Astrocyte (in vitro differentiated cells and primary cell): ENCODE results near the gene PPP2R3B. TPM values are rescaled to one million over a fixed set of nuclear protein-coding genes. Genes with fewer than 3 reads are reported as not detected.

ENCODE experiments used
- DNase-seq: peaks from one replicate; pipeline ENCODE4 v3.0.0-alpha.2; 2010; ENCODE audit warnings: low read depth
- FAIRE-seq: peaks from 2 replicates; lab custom pipeline; 2011; peaks lifted over from hg19 to GRCh38; lab: Jason Lieb, UNC
- H2AFZ ChIP-seq: 2 replicates; pipeline ENCODE4 v1.6.0; 2012; ENCODE audit warnings: low read depth, low read length, inconsistent platforms
- H3K27ac ChIP-seq: 2 replicates; pipeline ENCODE4 v1.5.1; 2011; ENCODE audit warnings: low read depth, low read length, inconsistent platforms
- H3K27me3 ChIP-seq: 2 replicates; pipeline ENCODE4 v1.6.0; 2011; ENCODE audit warnings: low read length, inconsistent platforms; ENCODE audit not compliant: insufficient read depth
- H3K36me3 ChIP-seq: 2 replicates; pipeline ENCODE4 v1.5.1; 2011; ENCODE audit warnings: low read length, inconsistent platforms; ENCODE audit not compliant: insufficient read depth
- H3K4me1 ChIP-seq: 2 replicates; pipeline ENCODE4 v1.5.1; 2011; ENCODE audit warnings: low read length, inconsistent platforms; ENCODE audit not compliant: insufficient read depth
- H3K4me2 ChIP-seq: 2 replicates; pipeline ENCODE4 v1.6.0; 2012; ENCODE audit warnings: low read length, inconsistent platforms
- H3K4me3 ChIP-seq: 2 replicates; pipeline ENCODE4 v1.5.1; 2011; ENCODE audit warnings: low read depth, mild to moderate bottlenecking, low read length, inconsistent platforms; ENCODE audit not compliant: insufficient read depth
- H3K79me2 ChIP-seq: 2 replicates; pipeline ENCODE4 v1.6.0; 2012; ENCODE audit warnings: mild to moderate bottlenecking, low read length, inconsistent platforms; ENCODE audit not compliant: insufficient read depth
- H3K9ac ChIP-seq: 2 replicates; pipeline ENCODE4 v1.6.0; 2012; ENCODE audit warnings: mild to moderate bottlenecking, low read length, inconsistent platforms
- H3K9me3 ChIP-seq: 2 replicates; pipeline ENCODE4 v1.5.1; 2012; ENCODE audit warnings: low read depth, mild to moderate bottlenecking, low read length, inconsistent platforms; ENCODE audit not compliant: insufficient read depth
- H4K20me1 ChIP-seq: 2 replicates; pipeline ENCODE4 v1.6.0; 2012; ENCODE audit warnings: low read length, inconsistent platforms; ENCODE audit not compliant: insufficient read depth
- H3K27ac Mint-ChIP-seq: one replicate; pipeline ENCODE4 v1.8.0; 2021; ENCODE audit warnings: mild to moderate bottlenecking, mixed read lengths; ENCODE audit not compliant: unreplicated experiment
- H3K27me3 Mint-ChIP-seq: one replicate; pipeline ENCODE4 v1.8.0; 2021; ENCODE audit warnings: low read depth, mixed read lengths; ENCODE audit not compliant: unreplicated experiment
- H3K36me3 Mint-ChIP-seq: one replicate; pipeline ENCODE4 v1.8.0; 2021; ENCODE audit warnings: low read depth, mixed read lengths; ENCODE audit not compliant: unreplicated experiment
- H3K4me1 Mint-ChIP-seq: one replicate; pipeline ENCODE4 v1.8.0; 2021; ENCODE audit warnings: low read depth, mixed read lengths; ENCODE audit not compliant: unreplicated experiment
- H3K4me3 Mint-ChIP-seq: one replicate; pipeline ENCODE4 v1.8.0; 2021; ENCODE audit warnings: mild to moderate bottlenecking, moderate library complexity, mixed read lengths; ENCODE audit not compliant: unreplicated experiment
- H3K9me3 Mint-ChIP-seq: one replicate; pipeline ENCODE4 v1.8.0; 2021; ENCODE audit warnings: mild to moderate bottlenecking, mixed read lengths; ENCODE audit not compliant: unreplicated experiment
- CTCF ChIP-seq: IDR thresholded peaks from 2 replicates; pipeline ENCODE4 v1.5.1; 2011; ENCODE audit warnings: low read depth, mild to moderate bottlenecking, inconsistent platforms, low read length, moderate library complexity; ENCODE audit not compliant: insufficient read depth
- EZH2 ChIP-seq: IDR thresholded peaks from 2 replicates; pipeline ENCODE4 v1.6.1; 2012; ENCODE audit warnings: mild to moderate bottlenecking, low read length, inconsistent platforms; ENCODE audit not compliant: insufficient read depth
- total RNA-seq: library from RNA; stranded (reverse); gene quantifications from 2 replicates; pipeline ENCODE4 v1.2.1, GENCODE V29; 2021

PPP2R3B gene
- total RNA-seq, 1 donor from 2014 or later, result 44.7 TPM

- no peaks in the 10 kb centered on the region for H3K4me1 Mint-ChIP-seq
- Histone ChIP-seq H4K20me1 (no peaks in the 10 kb centered on the region), H3K4me3 (no peak overlapping the region), H3K9me3 (no peaks in the 10 kb centered on the region), H3K4me1 (no peaks in the 10 kb centered on the region), H3K27ac (no peak overlapping the region), H3K27me3 (no peaks in the 10 kb centered on the region), H3K79me2 (no peaks in the 10 kb centered on the region), H3K36me3 (no peaks in the 10 kb centered on the region), H3K9ac (no peak overlapping the region), H3K4me2 (no peak overlapping the region), H2AFZ (no peak overlapping the region)
- FAIRE-seq (no peak), DNase-seq (no peak)
- peaks cover 22% of the 10 kb centered on the region for H3K36me3 Mint-ChIP-seq
- no peak overlapping the region for H3K4me3 Mint-ChIP-seq
- H3K27me3 Mint-ChIP-seq, result no peaks in the 10 kb centered on the region
- TF ChIP-seq EZH2 (no peak), CTCF (no peak)
- H3K9me3 Mint-ChIP-seq, result peaks cover 18% of the 10 kb centered on the region
- no peak overlapping the region for H3K27ac Mint-ChIP-seq
Measured at GRCh38 chrX:338836-339400, 47.8 kb downstream of the PPP2R3B start.

- no peaks in the 10 kb centered on the region for H3K27me3 ChIP-seq
- H3K36me3 ChIP-seq, result no peaks in the 10 kb centered on the region
- peaks cover 22% of the 10 kb centered on the region for H3K36me3 Mint-ChIP-seq
- TF ChIP-seq EZH2, result no peak
- TF ChIP-seq CTCF, result no peak
- H3K9me3 Mint-ChIP-seq, result peaks cover 18% of the 10 kb centered on the region
- H4K20me1 ChIP-seq, result no peaks in the 10 kb centered on the region
- H3K4me3 ChIP-seq, result no peak overlapping the region
- DNase-seq (no peak), FAIRE-seq (no peak)
- H2AFZ ChIP-seq, result no peak overlapping the region
- no peaks in the 10 kb centered on the region for H3K4me1 ChIP-seq
- H3K4me1 Mint-ChIP-seq, result no peaks in the 10 kb centered on the region
- H3K27ac ChIP-seq, result no peak overlapping the region
- no peak overlapping the region for H3K27ac Mint-ChIP-seq
- H3K4me3 Mint-ChIP-seq, result no peak overlapping the region
- no peaks in the 10 kb centered on the region for H3K79me2 ChIP-seq
- no peak overlapping the region for H3K4me2 ChIP-seq
- no peaks in the 10 kb centered on the region for H3K9me3 ChIP-seq
- no peak overlapping the region for H3K9ac ChIP-seq
- no peaks in the 10 kb centered on the region for H3K27me3 Mint-ChIP-seq
Measured at GRCh38 chrX:338281-338835, 48.3 kb downstream of the PPP2R3B start.

- Mint-ChIP-seq H3K9me3 (peaks cover 18% of the 10 kb centered on the region), H3K27ac (no peak overlapping the region), H3K36me3 (peaks cover 22% of the 10 kb centered on the region), H3K27me3 (no peaks in the 10 kb centered on the region), H3K4me1 (no peaks in the 10 kb centered on the region), H3K4me3 (no peak overlapping the region)
- no peak for FAIRE-seq
- Histone ChIP-seq H3K79me2 (no peaks in the 10 kb centered on the region), H3K27ac (no peak overlapping the region), H3K4me1 (no peaks in the 10 kb centered on the region), H3K4me2 (no peak overlapping the region), H2AFZ (no peak overlapping the region), H3K9me3 (no peaks in the 10 kb centered on the region), H4K20me1 (no peaks in the 10 kb centered on the region), H3K27me3 (no peaks in the 10 kb centered on the region), H3K4me3 (no peak overlapping the region), H3K9ac (no peak overlapping the region), H3K36me3 (no peaks in the 10 kb centered on the region)
- TF ChIP-seq EZH2, result no peak
- TF ChIP-seq CTCF, result no peak
- DNase-seq, result no peak
Measured at GRCh38 chrX:337331-337831, 49.3 kb downstream of the PPP2R3B start.
